NCI-H82 treated with DMSO at 0.1 percent for 48 hours (cell line): ENCODE measurements around the gene CCDC187.

ENCODE experiments used
- DNase-seq: peaks from one replicate; lab custom pipeline; 2025; ENCODE audit not compliant: unreplicated experiment; lab: John Stamatoyannopoulos, UW

CCDC187 gene

GRCh38 chr9:136211441-136212344 lies 92.2 kb downstream of the CCDC187 start:
- DNase-seq = no peak

- no peak for DNase-seq
These were observed 92.9 kb downstream of the CCDC187 start for GRCh38 chr9:136211006-136211405.

DNA sequence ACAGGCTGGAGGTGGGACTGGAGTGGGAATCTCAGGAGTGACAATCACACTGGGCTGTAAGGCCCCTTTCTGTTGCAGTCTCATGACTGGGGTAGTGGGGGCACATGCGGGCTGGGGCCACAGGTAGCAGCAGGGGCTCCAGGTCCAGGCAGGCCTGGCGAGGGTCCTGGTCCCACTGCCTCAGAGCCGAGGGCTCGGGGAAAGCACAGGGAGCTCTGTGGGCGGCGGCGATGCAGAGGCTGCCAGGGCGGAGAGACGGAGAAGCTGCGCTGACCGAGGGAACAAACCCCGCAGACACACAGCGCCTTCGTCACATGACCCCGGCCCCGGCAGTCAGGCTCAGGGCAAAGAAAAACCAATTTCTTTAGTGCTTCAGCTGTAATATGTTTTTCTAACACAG lies 93.6 kb downstream of the CCDC187 start:
- DNase-seq = no peak

DNA sequence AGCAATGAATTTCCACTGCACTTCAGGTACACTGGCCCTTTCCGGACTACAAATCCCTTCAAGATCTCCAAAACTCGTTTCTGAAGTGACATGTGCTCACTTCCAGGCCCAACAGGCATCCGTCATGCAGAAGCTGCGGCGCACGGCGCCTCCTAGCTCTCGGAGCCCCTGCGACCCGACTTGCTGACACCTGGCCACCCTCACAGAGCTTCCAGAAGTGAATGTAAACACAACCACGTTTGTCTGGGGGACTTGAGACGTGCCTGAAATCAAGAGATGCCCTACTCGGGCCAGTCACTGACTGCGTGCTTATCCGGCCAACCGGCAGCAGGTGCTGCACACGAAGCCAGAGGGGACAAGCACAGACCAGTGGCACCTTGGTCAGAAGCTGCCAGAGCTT lies 94.1 kb downstream of the CCDC187 start:
- DNase-seq = no peak

- no peak for DNase-seq
These were observed 94.7 kb downstream of the CCDC187 start for GRCh38 chr9:136209232-136209631.

- DNase-seq = no peak
These were observed 95.2 kb downstream of the CCDC187 start for GRCh38 chr9:136208675-136209074.

DNA sequence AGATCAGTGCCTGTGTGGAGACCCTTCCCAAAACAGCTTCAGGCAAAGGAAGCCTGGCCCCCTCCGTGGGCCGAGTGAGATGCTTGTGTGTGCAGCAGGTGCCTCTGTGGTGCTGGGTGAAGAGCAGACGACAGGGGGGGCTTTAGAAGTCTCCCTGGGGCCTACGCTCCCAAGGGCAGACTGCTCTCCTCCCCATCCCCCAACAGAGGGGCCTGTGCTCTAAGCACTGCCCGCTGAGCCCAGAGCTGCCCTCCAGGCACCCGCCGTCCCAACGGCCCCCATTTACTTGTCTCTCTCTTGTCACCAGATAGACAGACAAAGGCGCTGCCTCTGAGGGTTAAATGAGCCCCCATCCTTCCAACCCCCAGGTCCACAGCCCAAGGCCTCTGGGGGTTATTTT lies 96.3 kb downstream of the CCDC187 start:
- DNase-seq = no peak

DNA sequence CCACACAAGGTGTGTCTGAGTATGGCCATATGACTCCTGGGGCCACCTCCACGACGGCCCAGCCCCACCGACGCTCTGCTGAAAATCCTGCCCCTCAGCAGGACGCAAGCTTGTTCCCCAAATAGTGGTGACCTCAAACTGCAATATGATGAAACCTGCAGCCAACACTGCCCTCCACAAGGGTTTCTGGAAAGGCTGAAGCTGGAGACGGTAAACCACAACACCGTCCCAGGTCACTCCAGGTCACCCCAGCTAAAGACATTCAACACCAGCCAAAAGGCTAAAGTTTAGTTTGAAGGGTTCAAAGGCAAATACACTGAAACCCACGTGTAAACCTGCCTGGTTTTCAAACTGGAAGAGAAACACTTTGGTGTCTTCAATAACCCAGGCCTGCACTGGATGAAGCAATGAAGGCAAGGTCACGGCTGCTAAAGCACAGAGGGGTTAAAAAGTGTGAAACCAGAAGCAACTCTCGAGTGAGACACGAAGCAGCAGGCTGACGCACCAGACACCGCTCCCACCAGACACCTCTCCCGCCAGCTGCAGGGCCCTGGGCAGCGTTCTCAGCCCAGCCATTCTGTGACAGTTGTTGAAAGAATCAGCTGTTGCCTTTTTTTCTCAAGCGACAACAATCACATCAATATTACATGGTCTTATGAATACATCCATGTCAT lies 97.2 kb downstream of the CCDC187 start:
- DNase-seq = no peak

GRCh38 chr9:136205707-136205992 lies 98.2 kb downstream of the CCDC187 start:
- DNase-seq = no peak

DNA sequence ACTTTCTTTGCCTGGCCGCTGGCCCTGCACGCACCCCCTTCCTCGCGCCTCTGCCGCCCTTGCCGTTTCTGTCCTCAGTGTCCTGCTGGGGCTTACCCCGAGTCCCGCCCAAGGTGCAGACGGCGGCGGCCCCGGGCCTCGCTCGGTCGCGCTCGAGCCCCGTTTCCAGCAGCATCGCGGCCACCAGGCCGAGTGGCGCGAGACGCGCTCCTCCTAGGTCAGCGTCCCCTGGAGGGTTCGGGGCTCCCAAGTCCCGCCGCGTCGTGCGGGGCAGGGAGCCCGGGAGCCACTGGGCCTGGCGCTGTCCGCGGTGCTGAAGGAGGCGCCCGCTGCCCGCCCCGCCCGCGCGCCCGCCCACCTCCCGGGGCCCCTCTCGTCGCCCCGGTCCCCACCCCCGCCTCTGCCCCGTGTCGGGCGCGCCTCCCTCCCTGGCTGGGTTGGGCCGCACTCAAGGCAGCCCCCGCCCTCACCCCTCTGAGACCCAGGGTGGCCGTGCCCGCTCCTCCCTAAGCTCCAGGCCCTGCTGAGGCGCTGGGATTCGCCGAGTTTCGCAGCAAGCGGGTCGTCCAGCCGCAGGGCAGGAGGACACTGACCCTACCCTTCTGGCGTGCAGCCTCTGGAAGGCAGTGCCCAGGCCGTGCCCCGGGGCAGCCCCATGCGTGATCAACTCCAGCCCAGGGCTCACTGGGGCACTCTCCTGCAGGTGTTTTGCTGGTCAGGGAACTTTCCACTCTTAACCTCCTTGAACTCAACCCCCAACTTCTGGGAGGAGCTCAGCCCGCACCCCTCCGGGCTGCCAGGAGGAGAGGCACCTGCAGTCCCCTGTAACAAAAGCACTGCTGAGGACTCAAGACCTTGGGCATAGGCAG lies 98.8 kb downstream of the CCDC187 start, which contains the start of gene LHX3:
TSS of gene LHX3 (minus strand) at position 291 of the 869 bp plus-strand sequence. CDS start at position 175, 116 bp downstream.
- no peak for DNase-seq

GRCh38 chr9:136204145-136204805 lies 99.6 kb downstream of the CCDC187 start:
- no peak for DNase-seq

GRCh38 chr9:136203408-136204144 lies 100.3 kb downstream of the CCDC187 start:
- no peak for DNase-seq

DNA sequence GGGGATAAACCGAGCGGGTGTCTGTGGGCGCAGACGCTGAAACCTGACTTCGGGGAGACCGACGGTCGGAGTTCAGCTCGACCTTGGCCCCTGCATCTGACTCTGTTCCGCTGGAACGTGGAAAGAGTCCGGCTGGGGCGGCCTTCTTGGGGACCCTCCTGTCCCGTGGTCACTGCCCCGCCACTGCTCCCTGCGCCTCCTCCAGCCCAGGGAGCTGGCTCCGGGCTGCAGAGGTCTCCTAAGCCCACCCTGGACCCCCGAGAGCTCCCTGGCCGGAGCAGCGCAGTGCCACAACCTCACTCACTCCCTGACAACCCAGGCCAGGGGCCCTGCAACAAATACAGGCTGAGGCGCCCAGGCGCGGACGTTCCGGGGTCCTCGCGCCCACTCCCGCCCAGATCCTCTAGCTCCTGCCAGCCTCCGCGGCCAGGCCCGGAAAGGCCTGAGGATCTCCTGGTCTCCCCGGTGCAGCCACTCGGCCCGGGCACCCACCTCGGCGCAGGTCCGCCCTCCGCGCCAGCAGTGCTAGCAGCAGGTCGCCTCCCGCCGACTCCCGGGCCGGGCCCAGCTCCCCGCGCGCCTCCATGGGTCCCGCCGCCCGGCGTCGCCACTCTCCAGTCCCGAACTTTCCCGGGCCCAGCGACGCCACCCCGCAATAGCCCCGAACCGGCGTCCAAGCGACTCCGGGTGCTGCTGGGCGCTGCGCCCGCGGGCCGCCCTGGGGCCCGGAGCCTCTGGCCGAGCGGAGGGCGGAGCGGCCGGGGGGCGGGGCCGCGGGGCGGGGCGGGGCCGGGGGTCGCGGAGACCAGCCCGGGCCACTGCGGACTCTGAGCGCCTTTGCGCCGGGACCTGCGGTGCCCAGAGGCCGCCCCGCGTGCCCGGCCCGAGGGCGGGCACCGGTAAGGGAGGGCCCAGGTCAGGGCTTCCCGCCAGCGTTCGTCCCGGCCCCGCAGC lies 101.2 kb downstream of the CCDC187 start:
- DNase-seq = no peak

- no peak for DNase-seq
These were observed 102.1 kb downstream of the CCDC187 start for GRCh38 chr9:136201609-136202453.

DNA sequence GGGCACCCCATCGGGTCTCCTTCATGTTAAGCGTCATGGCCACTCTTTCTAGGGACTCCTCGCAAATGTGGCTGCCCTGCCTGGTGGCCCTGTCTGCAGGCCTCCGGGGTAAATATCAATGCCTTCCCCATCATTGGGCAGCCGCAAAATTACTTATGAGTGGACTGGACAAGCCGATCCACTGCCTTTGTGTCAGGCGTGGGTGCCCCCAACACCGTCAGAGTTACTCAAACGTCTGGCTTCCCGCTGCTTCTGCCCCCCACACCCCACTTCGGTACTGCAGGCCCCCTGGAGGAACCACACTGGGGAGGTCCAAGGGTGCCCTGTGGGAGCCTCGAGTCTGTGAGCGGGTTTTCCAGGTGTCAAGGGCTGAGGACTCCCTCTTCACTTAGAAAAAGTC lies 102.7 kb downstream of the CCDC187 start:
- no peak for DNase-seq

GRCh38 chr9:136200424-136200823 lies 103.5 kb downstream of the CCDC187 start:
- DNase-seq = no peak
